Limb (tissue), 2 donors: ENCODE results near the gene EPN2.

Experiments
- DNase-seq, 2 donors: peaks; one replicate each; pipeline ENCODE4 v3.0.0-alpha.2; 2016; ENCODE audit errors: extremely low spot score in 2 of 2

Gene EPN2

GRCh38 chr17:19311421-19312215, 74.5 kb downstream of the EPN2 start:
- no peak for DNase-seq

- no peak for DNase-seq
These were observed 75.2 kb downstream of the EPN2 start for GRCh38 chr17:19312406-19312805.

DNA sequence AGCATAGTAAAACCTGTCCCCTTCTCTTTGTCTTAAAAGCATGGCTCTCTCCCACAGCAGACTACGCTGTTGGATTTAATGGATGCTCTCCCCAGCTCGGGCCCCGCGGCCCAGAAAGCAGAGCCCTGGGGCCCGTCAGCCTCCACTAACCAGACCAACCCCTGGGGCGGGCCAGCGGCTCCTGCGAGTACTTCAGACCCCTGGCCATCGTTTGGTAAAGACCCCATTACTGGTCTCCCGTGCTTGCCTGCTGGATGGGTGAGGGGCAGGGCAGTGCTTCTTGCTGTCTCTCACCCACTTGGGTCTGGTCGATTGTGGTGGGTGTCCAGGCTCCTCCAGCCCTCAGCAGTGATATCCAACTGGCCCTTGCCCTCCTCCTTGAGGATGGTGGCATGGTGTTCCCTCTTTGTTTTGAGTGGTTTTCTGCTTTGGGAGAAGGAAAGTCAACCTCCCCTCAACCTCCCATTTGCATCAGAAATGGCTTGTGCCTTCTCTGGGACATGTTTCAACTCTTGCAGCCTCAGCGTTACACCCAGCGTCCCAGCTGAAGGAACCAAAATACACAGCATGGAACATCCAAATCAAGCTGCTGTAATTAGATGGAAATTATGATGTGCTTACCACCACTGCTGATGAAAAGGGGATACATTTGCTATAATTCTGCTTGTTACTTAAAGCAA, 76.0 kb downstream of the EPN2 start:
- DNase-seq = no peak

- no peak for DNase-seq
These were observed 76.8 kb downstream of the EPN2 start for GRCh38 chr17:19313746-19314651.

GRCh38 chr17:19315104-19315503, 77.9 kb downstream of the EPN2 start:
- DNase-seq = no peak

- DNase-seq = no peak
These were observed 79.7 kb downstream of the EPN2 start for GRCh38 chr17:19316761-19317358.

GRCh38 chr17:19317359-19318095, 80.4 kb downstream of the EPN2 start:
- DNase-seq = peak; percentile 68 to 83

DNA sequence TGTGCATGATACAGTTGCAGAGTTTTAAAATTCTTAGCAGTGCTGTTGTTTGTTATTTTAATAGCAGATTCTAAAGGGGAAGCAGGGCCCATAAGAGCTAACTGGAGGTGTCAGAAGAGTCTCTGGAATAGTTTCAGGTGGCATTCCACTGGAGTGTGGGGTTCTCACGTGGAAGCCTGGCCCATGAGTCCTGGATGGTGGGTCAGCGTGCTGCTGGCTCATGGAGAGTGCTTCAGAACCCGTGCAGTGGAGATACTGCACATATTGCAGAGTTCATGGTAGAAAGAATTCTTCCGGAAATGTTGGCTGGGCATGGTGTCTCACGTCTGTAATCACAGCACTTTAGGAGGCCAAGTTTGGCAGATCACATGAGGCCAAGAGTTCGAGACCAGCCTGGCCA, 81.4 kb downstream of the EPN2 start:
- no peak for DNase-seq

GRCh38 chr17:19319771-19320505, 82.8 kb downstream of the EPN2 start:
- no peak for DNase-seq

DNA sequence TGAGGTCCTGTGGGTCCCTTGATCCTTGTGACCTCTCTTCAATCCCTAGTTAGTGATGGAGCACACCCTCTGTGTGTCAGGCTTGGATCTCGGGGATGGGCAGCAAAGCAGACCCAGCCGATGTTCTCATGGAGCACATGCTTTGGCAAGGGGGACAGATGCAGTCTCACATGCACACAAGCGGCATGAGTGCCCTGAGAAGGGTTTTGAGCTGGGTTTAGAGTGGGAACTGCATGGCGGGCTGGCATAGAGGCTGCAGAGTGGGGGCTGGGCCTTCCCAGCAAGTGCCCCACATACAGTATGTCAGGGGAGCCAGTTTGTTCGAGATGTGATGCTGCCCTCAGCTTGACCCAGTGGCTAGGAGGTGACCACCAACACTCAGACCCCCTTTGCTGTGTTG, 83.7 kb downstream of the EPN2 start:
- DNase-seq = no peak

- DNase-seq = no peak
These were observed 84.4 kb downstream of the EPN2 start for GRCh38 chr17:19321481-19322128.

- DNase-seq = no peak
These were observed 85.0 kb downstream of the EPN2 start for GRCh38 chr17:19322129-19322505.

- no peak for DNase-seq
These were observed 85.7 kb downstream of the EPN2 start for GRCh38 chr17:19322861-19323260.

DNA sequence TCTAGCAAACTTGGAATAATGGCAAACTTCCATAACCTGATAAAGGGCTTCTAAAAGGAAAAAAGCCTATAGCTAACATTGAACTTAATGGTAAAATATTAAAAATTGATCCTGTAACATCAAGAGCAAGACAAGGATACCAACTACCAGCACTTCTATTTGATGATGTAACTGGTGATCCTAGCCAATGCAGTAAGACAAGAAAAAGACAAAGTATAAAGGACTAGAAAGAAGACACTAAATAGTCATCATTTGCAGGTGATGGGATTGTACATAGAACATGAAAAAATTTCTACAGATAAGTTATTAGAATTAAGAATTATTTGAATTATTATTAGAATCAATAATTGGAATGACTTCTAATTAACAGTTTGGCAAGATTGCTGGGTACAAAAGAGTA, 88.4 kb downstream of the EPN2 start:
- no peak for DNase-seq

GRCh38 chr17:19327031-19327783, 90.0 kb downstream of the EPN2 start:
- no peak for DNase-seq

DNA sequence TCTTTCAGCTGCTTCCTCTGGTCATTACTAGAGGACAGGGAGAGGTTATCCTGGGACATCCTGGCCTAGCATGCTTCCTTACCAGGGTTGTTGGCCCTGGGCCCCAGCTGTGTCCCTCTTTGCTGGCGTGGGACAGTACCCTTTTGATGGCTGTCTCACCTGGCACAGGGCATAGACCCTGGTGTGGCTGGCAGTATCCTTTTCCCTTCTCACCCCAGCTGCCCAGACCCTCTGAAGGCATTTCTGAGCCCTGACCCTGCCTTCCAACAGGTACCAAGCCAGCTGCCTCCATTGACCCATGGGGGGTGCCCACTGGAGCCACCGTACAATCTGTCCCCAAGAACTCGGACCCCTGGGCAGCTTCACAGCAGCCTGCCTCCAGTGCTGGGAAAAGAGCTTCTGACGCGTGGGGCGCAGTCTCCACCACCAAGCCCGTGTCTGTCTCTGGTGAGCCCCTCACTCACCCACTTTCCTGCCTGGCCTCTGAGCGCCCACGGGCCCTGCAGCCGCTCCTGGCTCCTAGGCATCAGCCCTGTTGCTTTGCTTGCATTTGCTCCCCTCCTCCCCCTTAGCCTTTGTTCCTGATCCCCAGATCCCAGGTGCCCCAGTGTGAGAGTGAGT, 91.4 kb downstream of the EPN2 start:
- DNase-seq = no peak

- DNase-seq = no peak
These were observed 92.0 kb downstream of the EPN2 start for GRCh38 chr17:19329136-19329535.

DNA sequence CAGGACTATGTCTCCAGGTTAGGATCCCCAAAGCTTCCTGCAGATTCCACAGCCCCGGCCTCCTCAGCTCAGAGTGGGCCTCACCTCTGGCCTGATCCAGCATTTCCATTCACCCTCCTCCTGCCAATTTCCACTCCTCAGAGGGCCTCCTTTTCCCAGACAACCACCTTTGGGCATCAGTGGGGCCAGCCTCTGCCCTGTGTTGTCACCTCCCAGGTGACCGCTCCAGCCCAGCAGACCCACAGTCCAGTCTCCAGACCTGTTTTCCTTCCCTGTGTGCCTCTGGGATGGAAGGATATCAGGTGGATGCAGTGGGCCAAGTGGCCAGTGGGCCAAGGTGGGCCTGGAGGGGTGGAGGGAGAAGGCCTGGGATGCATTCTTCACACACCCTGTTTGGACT, 92.7 kb downstream of the EPN2 start:
- DNase-seq = no peak

DNA sequence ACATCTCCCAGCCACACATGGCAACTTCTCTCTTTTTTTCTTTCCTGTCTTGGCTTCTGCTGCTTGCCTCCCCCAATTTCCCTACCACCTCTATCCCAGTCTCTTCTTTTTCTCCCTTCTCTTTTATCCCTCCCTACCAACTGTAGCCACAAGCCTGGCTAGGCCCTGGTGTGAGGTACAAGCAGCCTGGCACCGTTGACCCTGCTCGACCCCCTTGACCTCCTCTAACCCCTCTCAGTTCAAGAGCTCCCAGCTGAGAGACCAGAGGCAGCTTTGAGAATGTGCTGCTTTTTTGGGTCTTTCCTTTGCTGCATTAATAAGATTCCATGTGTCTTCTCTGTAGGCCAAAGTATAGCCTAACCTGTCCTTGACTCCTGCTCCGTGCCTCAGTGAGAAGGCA, 93.1 kb downstream of the EPN2 start:
- no peak for DNase-seq
